Left lung (tissue), 10 donors: ENCODE results near the gene AIFM3. TPM values are rescaled to one million over a fixed set of nuclear protein-coding genes. Genes with fewer than 3 reads are reported as not detected.

Experiments
- ATAC-seq: fragments of 200-7000 bp; cut with Tn5 transposase; one replicate; pipeline ENCODE4 v1.9.1; 2020; ENCODE audit warnings: moderate library complexity
- DNase-seq, 4 donors: peaks; one replicate each; pipeline ENCODE4 v3.0.0-alpha.2; 2013 to 2020
- H3K27ac ChIP-seq, 2 donors: fragments of 200-600 bp; sonication (generic) in 1 of 2; one replicate each; pipeline versions ENCODE4 v1.5.0 to v1.8.0; 2020 to 2021
- H3K27me3 ChIP-seq, 2 donors: fragments of 200-600 bp; sonication (generic) in 1 of 2; one replicate each; pipeline versions ENCODE4 v1.5.0 to v1.8.0; 2020 to 2021
- H3K36me3 ChIP-seq, 2 donors: fragments of 200-600 bp; sonication (generic) in 1 of 2; one replicate each; pipeline versions ENCODE4 v1.5.0 to v1.8.0; 2020 to 2021
- H3K4me1 ChIP-seq, 2 donors: fragments of 200-600 bp; one replicate each; pipeline ENCODE4 v1.8.0; 2021
- H3K4me3 ChIP-seq, 2 donors: fragments of 200-600 bp; sonication (generic) in 1 of 2; one replicate each; pipeline versions ENCODE4 v1.5.0 to v1.8.0; 2020 to 2021; ENCODE audit warnings: mild to moderate bottlenecking in 1 of 2
- H3K9me3 ChIP-seq, 2 donors: fragments of 200-600 bp; sonication (generic) in 1 of 2; one replicate each; pipeline versions ENCODE4 v1.5.0 to v1.8.0; 2020 to 2021
- intact Hi-C, 2 donors: fragments of 100-400 bp; cut with DNase I; formaldehyde crosslinking; loops; one replicate each; pipeline versions ENCODE4 v1.11.2 to v1.14.2; 2022
- polyA plus RNA-seq, 6 donors: library from polyadenylated mRNA; unstranded; fragments of 120-200 nt; gene quantifications; one replicate each; pipeline ENCODE4 v1.2.1, GENCODE V29; 2013; ENCODE audit not compliant: insufficient read length in 6 of 6
- total RNA-seq, 2 donors: library from RNA; stranded (reverse); fragmentation: NEBNext Ultra II Directional; extraction: Animal tissue kit (Norgen Biotek cat#: 25700); gene quantifications; one replicate each; pipeline ENCODE4 v1.2.1, GENCODE V29; 2021
- TF ChIP-seq, protein P1 (sequence below), 2 donors: fragments of 200-600 bp; sonication (generic) in 1 of 2; IDR thresholded peaks; one replicate each; pipeline versions ENCODE4 v1.5.0 to v1.8.0; 2021; ENCODE audit warnings: antibody characterized with exemption in 2 of 2
- donor health status: DM: no; HTN: yes; CAD: no.
- donor health status: DM: no; HTN: no; CAD: no.

AIFM3 gene
- total and polyA plus RNA-seq, 8 donors, result 0.49 to 6.5 (median 1.0) TPM

DNA sequence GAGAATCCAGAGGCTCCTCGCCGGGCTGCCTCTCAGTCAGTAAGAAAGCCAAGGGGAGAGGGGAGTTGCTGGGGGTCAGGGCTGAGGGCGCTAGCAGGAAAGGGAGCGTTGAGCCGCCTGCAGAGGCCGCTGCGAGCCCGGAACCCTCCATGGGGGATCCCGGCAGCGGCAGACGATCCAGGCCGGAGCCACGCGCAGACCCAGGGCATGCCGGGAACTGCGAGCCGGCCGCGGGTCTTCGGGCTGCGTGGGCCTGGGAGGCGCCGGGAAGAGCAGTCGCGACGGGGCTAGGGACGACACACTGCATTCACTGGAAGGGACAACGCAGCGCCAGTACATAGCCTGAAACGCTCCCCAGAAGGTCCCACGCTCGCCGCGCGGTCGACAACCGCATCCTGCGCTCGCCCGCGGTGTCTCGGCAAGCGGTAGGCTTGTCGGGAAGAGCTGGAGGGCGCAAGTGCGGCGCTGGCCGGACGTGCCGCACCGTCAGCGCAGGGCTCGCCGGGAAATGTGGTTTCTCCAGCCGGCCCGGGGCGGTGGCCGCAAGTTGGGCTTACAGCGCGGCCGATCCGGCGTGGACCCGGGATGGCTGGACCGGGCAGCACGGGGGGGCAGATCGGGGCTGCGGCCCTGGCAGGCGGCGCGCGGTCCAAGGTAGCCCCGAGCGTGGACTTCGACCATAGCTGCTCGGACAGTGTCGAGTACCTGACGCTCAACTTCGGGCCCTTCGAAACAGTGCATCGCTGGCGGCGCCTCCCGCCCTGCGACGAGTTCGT is 14.9 kb downstream of the AIFM3 start, which contains the start of gene LZTR1:
TSS of gene LZTR1 (plus strand) at position 511 of the 776 bp plus-strand sequence. CDS start at position 586, 75 bp downstream.
- peaks cover 8 to 39% of the 10 kb centered on the region in 2 donors for H3K4me1 ChIP-seq
- H3K4me3 ChIP-seq, result peak within 1 kb of the TSS; percentile 74 to 84
- H3K27me3 ChIP-seq, result no peaks in the 10 kb centered on the region
- intact Hi-C loops, result no loop called here
- peaks cover 0 to 7% of the 10 kb centered on the region in 2 donors for H3K9me3 ChIP-seq
- ATAC-seq (peak; percentile 93), DNase-seq (peak; percentile 85 to 97 (median 90))
- peaks cover 0 to 15% of the 10 kb centered on the region in 2 donors for H3K36me3 ChIP-seq
- TF ChIP-seq, protein P1, sequence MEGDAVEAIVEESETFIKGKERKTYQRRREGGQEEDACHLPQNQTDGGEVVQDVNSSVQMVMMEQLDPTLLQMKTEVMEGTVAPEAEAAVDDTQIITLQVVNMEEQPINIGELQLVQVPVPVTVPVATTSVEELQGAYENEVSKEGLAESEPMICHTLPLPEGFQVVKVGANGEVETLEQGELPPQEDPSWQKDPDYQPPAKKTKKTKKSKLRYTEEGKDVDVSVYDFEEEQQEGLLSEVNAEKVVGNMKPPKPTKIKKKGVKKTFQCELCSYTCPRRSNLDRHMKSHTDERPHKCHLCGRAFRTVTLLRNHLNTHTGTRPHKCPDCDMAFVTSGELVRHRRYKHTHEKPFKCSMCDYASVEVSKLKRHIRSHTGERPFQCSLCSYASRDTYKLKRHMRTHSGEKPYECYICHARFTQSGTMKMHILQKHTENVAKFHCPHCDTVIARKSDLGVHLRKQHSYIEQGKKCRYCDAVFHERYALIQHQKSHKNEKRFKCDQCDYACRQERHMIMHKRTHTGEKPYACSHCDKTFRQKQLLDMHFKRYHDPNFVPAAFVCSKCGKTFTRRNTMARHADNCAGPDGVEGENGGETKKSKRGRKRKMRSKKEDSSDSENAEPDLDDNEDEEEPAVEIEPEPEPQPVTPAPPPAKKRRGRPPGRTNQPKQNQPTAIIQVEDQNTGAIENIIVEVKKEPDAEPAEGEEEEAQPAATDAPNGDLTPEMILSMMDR (IDR thresholded peaks at IDR 0.05), result peak; percentile 34 to 39
- H3K27ac ChIP-seq, result peak within 1 kb of the TSS; percentile 92 to 93

DNA sequence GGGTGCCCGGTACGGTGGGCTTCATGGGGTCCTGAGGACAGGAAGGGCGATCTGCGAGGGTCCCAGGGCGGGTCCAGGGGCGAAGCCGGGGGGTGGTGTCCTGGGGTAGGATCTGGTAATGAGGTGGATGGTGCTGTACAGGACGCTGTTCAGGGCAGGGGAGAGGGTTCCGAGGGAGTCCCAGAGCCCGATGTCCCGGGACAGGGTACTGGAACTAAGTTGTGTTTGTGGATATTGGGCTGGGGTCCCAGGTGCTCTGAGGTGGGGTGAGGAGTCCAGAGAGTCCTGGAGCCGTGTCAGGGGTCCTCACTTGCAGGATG is 15.5 kb downstream of the AIFM3 start:
- no peak for DNase-seq
- H3K27me3 ChIP-seq, result no peaks in the 10 kb centered on the region

DNA sequence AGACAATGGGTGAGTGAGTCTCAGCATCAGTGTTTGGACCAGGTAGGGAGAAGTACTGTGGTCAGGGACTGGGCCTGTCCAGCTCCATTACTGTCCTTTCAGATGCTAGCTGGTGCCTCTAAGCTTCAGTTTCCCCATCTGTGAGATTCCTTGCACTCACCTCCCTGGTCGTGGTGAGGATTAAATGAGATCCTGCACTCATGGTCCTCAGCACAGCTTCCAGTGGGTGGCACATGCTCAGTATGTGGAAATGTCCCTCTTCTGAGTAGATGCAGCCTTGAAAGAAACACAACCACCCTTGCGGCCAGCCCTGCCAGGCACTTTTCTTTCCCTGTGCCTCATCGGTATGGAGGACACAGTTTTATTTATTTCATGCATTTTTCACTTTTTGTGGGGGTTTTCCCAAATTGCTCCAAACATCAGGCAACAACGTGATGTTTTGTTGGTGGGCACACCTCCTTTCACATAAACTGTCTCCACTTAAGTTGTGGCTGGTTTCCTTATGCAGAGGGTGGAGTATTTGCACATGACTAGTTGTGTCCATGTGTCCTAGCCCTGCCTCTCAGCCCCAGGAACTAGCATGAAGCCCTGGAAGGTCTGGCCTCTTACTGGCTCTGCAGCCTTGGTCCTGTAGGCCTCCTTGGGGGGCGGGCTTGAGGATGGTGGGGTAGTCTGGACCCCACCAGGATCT is 16.2 kb downstream of the AIFM3 start:
- TF ChIP-seq, protein P1 (IDR thresholded peaks at IDR 0.05), result no peak
- Histone ChIP-seq H3K4me1 (peaks cover 8 to 39% of the 10 kb centered on the region in 2 donors), H3K9me3 (peaks cover 0 to 6% of the 10 kb centered on the region in 2 donors), H3K36me3 (peaks cover 0 to 27% of the 10 kb centered on the region in 2 donors), H3K4me3 (peak overlapping the region; percentile 74 to 84), H3K27me3 (no peaks in the 10 kb centered on the region), H3K27ac (no peak overlapping the region)
- intact Hi-C loops, result no loop called here
- ATAC-seq, result no peak
- no peak for DNase-seq

More for the DNA sequence above, 15.5 kb downstream of the AIFM3 start:
- Histone ChIP-seq H3K4me1 (peaks cover 8 to 39% of the 10 kb centered on the region in 2 donors), H3K27ac (peak overlapping the region; percentile 92 to 93), H3K36me3 (peaks cover 0 to 20% of the 10 kb centered on the region in 2 donors), H3K9me3 (peaks cover 0 to 7% of the 10 kb centered on the region in 2 donors), H3K4me3 (peak overlapping the region; percentile 74 to 84)
- TF ChIP-seq, protein P1 (IDR thresholded peaks at IDR 0.05), result no peak
- intact Hi-C loops, result no loop called here
- ATAC-seq, result peak; percentile 5

DNA sequence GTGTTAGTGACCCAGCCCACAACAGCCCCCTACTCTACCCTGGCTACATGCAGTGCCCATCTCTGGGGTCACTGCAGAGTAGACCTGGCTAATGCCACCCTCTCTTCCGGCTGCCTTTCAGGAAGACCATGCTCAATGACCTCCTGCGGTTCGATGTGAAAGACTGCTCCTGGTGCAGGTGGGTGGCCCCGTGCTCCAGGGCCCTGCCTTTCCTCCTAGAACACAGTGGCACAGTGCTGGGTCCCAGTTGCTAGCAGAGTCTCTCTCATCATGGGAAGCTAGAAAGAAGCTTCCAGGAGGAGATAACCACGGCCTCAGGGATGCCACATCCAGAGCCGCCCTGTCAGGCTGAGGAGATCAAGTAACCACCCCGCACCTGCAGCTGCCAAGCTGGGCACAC is 18.7 kb downstream of the AIFM3 start:
- intact Hi-C loops, result no loop called here
- H3K4me1 ChIP-seq, result peaks cover 8 to 24% of the 10 kb centered on the region in 2 donors
- no peaks in the 10 kb centered on the region for H3K9me3 ChIP-seq
- ATAC-seq (no peak), DNase-seq (no peak)
- TF ChIP-seq, protein P1 (IDR thresholded peaks at IDR 0.05), result no peak
- no peak overlapping the region for H3K4me3 ChIP-seq
- H3K27ac ChIP-seq, result no peak overlapping the region
- no peaks in the 10 kb centered on the region for H3K27me3 ChIP-seq
- peaks cover 0 to 45% of the 10 kb centered on the region in 2 donors for H3K36me3 ChIP-seq

DNA sequence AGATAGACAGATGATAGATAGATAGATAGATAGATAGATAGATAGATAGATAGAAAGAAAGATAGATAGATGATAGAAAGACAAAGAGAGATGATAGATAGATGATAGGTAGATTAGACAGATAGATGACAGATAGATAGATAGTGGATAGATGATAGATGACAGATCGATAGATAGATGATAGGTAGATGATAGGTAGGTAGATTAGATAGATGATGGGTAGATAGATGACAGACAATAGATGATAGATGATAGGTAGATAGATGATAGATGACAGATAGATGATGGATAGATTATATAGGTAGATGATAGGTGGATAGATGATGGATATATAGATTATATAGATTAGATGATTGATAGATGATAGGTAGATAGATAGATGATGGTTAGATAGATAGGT is 19.3 kb downstream of the AIFM3 start:
- Histone ChIP-seq H3K36me3 (peaks cover 0 to 52% of the 10 kb centered on the region in 2 donors), H3K27ac (no peak overlapping the region), H3K27me3 (no peaks in the 10 kb centered on the region), H3K9me3 (no peaks in the 10 kb centered on the region), H3K4me3 (no peak overlapping the region), H3K4me1 (peaks cover 3 to 19% of the 10 kb centered on the region in 2 donors)
- DNase-seq (no peak), ATAC-seq (no peak)
- intact Hi-C loops, result no loop called here
- TF ChIP-seq, protein P1 (IDR thresholded peaks at IDR 0.05), result no peak
